HG03520 (cell line): ENCODE results near the gene RBM42.
A peak's percentile ranks its signal among the peaks of the same experiment; 100 is the strongest.
"Not testable (repeated sequence)": the region's sequence is repeated elsewhere in the genome, so short reads cannot be mapped to it uniquely, and the experiment has no call there.

ENCODE experiments used
- ATAC-seq: cut with Tn5 transposase; IDR thresholded peaks from one replicate; pipeline ENCODE4 v1.9.1; 2021; ENCODE audit warnings: mild to moderate bottlenecking, moderate library complexity; ENCODE audit not compliant: unreplicated experiment

Gene RBM42

GRCh38 chr19:35628565-35629331 is at the start of gene RBM42:
Gene RBM42 (plus strand): TSS chr19:35629036. CDS start chr19:35629154, 118 bp downstream.
- peak; percentile 89 for ATAC-seq

GRCh38 chr19:35582760-35583159 is 46.1 kb upstream of the RBM42 start:
- ATAC-seq, result no peak

- no peak for ATAC-seq
Observed at GRCh38 chr19:35585848-35586247, 43.0 kb upstream of the RBM42 start, which contains the start of gene PMIS2. Gene PMIS2 (plus strand): TSS chr19:35586173. CDS start chr19:35586260, 87 bp downstream.

GRCh38 chr19:35587321-35587720 is 41.5 kb upstream of the RBM42 start:
- ATAC-seq, result no peak

- no peak for ATAC-seq
Observed at GRCh38 chr19:35590875-35591274, 38.0 kb upstream of the RBM42 start.

- ATAC-seq, result no peak
Observed at GRCh38 chr19:35592226-35592625, 36.6 kb upstream of the RBM42 start.

- not testable (repeated sequence) for ATAC-seq
Observed at GRCh38 chr19:35595026-35595425, 33.8 kb upstream of the RBM42 start.

- ATAC-seq, result no peak
Observed at GRCh38 chr19:35595928-35596327, 32.9 kb upstream of the RBM42 start.

- ATAC-seq, result peak; percentile 73
Observed at GRCh38 chr19:35596366-35596999, 32.4 kb upstream of the RBM42 start.

- ATAC-seq, result no peak
Observed at GRCh38 chr19:35601971-35602370, 26.9 kb upstream of the RBM42 start.

- not testable (repeated sequence) for ATAC-seq
Observed at GRCh38 chr19:35604436-35604835, 24.4 kb upstream of the RBM42 start.

- not testable (repeated sequence) for ATAC-seq
Observed at GRCh38 chr19:35607170-35607569, 21.7 kb upstream of the RBM42 start.

GRCh38 chr19:35607661-35608060 is 21.2 kb upstream of the RBM42 start:
- ATAC-seq, result no peak

GRCh38 chr19:35608251-35608650 is 20.6 kb upstream of the RBM42 start:
- ATAC-seq, result no peak

GRCh38 chr19:35609851-35610353 is 18.9 kb upstream of the RBM42 start:
- no peak for ATAC-seq

GRCh38 chr19:35612224-35612558 is 16.6 kb upstream of the RBM42 start:
- no peak for ATAC-seq

GRCh38 chr19:35612559-35613321 is 16.1 kb upstream of the RBM42 start, which contains the start of gene HAUS5:
Gene HAUS5 (plus strand): TSS chr19:35612735. CDS start chr19:35612795, 60 bp downstream.
- ATAC-seq, result peak; percentile 74

- no peak for ATAC-seq
Observed at GRCh38 chr19:35613574-35613973, 15.3 kb upstream of the RBM42 start.

- no peak for ATAC-seq
Observed at GRCh38 chr19:35615036-35615435, 13.8 kb upstream of the RBM42 start.

GRCh38 chr19:35618857-35619256 is 10.0 kb upstream of the RBM42 start:
- ATAC-seq, result no peak

GRCh38 chr19:35619290-35619923 is 9.4 kb upstream of the RBM42 start:
- no peak for ATAC-seq
